Hepatocyte (in vitro differentiated cells): ENCODE measurements around the gene ZDHHC9. TPM values are rescaled to one million over a fixed set of nuclear protein-coding genes. Genes with fewer than 3 reads are reported as not detected.

ENCODE experiments used
- DNase-seq: peaks from one replicate; pipeline ENCODE4 v3.0.0-alpha.2; 2016; ENCODE audit warnings: low spot score
- H2AFZ ChIP-seq: fragments of 200-600 bp; sonication (generic); 2 replicates; pipeline ENCODE4 v1.6.0; 2016; ENCODE audit warnings: antibody characterized with exemption, mild to moderate bottlenecking
- H3K27ac ChIP-seq: fragments of 200-600 bp; sonication (generic); 2 replicates; pipeline ENCODE4 v1.5.1; 2016; ENCODE audit warnings: mild to moderate bottlenecking
- H3K27me3 ChIP-seq: fragments of 200-600 bp; sonication (generic); 2 replicates; pipeline ENCODE4 v1.6.1; 2016
- H3K36me3 ChIP-seq: fragments of 200-600 bp; sonication (generic); replicated peaks from 2 replicates; pipeline ENCODE4 v1.5.1; 2016; ENCODE audit warnings: low read depth; ENCODE audit not compliant: insufficient read depth
- H3K4me1 ChIP-seq: fragments of 200-600 bp; sonication (generic); 2 replicates; pipeline ENCODE4 v1.5.1; 2016; ENCODE audit warnings: mild to moderate bottlenecking, moderate library complexity; ENCODE audit not compliant: insufficient read depth
- H3K4me2 ChIP-seq: fragments of 200-600 bp; sonication (generic); 2 replicates; pipeline ENCODE4 v1.6.0; 2016
- H3K4me3 ChIP-seq: fragments of 200-600 bp; sonication (generic); 2 replicates; pipeline ENCODE4 v1.5.1; 2016; ENCODE audit warnings: mild to moderate bottlenecking
- H3K79me2 ChIP-seq: fragments of 200-600 bp; sonication (generic); 2 replicates; pipeline ENCODE4 v1.6.0; 2017; ENCODE audit warnings: mild to moderate bottlenecking
- H3K9me2 ChIP-seq: fragments of 200-600 bp; sonication (generic); replicated peaks from 2 replicates; pipeline ENCODE4 v1.6.0; 2017; ENCODE audit warnings: mild to moderate bottlenecking; ENCODE audit not compliant: insufficient read depth
- H3K9me3 ChIP-seq: fragments of 200-600 bp; sonication (generic); 2 replicates; pipeline ENCODE4 v1.5.1; 2016; ENCODE audit warnings: low read depth, mild to moderate bottlenecking
- H4K20me1 ChIP-seq: fragments of 200-600 bp; sonication (generic); 2 replicates; pipeline ENCODE4 v1.6.0; 2016; ENCODE audit warnings: mild to moderate bottlenecking; ENCODE audit not compliant: insufficient read depth, poor library complexity, severe bottlenecking
- EZH2 ChIP-seq: fragments of 200-600 bp; sonication (generic); IDR thresholded peaks from 2 replicates; pipeline ENCODE4 v1.6.1; 2016; ENCODE audit warnings: antibody characterized with exemption, mild to moderate bottlenecking, borderline replicate concordance
- EZH2phosphoT487 ChIP-seq: fragments of 200-600 bp; sonication (generic); IDR thresholded peaks from one replicate; pipeline ENCODE4 v1.6.1; 2018; ENCODE audit warnings: antibody characterized with exemption, mild to moderate bottlenecking, low read depth, moderate library complexity; ENCODE audit not compliant: unreplicated experiment, severe bottlenecking
- WGBS: methylation state at CpG from one replicate; pipeline ENCODE4 v1.1.6; 2016; ENCODE audit warnings: low lambda C conversion rate; ENCODE audit errors: missing lambda C conversion rate; 5-methylcytosine and 5-hydroxymethylcytosine counted together
- polyA plus RNA-seq: library from polyadenylated mRNA; unstranded; fragments of >200 nt; fragmentation: Nextera tagmentation; extraction: Ambion mirVana; gene quantifications from 2 replicates; pipeline ENCODE4 v1.2.1, GENCODE V29; 2016
- total RNA-seq: library from RNA; depleted of rRNA; stranded (reverse); fragments of >200 nt; gene quantifications from 2 replicates; pipeline ENCODE4 v1.2.3, GENCODE V29; 2014
- TF ChIP-seq, protein P1 (sequence below): fragments of 200-600 bp; sonication (generic); IDR thresholded peaks from 2 replicates; pipeline ENCODE4 v1.5.1; 2016; ENCODE audit warnings: antibody characterized with exemption, mild to moderate bottlenecking; ENCODE audit not compliant: poor library complexity

The ZDHHC9 gene
- total and polyA plus RNA-seq, 2 experiments from 2014 or later = 48.6 TPM

- Histone ChIP-seq H3K4me1 (no peaks in the 10 kb centered on the region), H3K27me3 (no peaks in the 10 kb centered on the region)
- no peak for TF ChIP-seq EZH2phosphoT487
- no peak for TF ChIP-seq EZH2
- TF ChIP-seq, protein P1, sequence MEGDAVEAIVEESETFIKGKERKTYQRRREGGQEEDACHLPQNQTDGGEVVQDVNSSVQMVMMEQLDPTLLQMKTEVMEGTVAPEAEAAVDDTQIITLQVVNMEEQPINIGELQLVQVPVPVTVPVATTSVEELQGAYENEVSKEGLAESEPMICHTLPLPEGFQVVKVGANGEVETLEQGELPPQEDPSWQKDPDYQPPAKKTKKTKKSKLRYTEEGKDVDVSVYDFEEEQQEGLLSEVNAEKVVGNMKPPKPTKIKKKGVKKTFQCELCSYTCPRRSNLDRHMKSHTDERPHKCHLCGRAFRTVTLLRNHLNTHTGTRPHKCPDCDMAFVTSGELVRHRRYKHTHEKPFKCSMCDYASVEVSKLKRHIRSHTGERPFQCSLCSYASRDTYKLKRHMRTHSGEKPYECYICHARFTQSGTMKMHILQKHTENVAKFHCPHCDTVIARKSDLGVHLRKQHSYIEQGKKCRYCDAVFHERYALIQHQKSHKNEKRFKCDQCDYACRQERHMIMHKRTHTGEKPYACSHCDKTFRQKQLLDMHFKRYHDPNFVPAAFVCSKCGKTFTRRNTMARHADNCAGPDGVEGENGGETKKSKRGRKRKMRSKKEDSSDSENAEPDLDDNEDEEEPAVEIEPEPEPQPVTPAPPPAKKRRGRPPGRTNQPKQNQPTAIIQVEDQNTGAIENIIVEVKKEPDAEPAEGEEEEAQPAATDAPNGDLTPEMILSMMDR = no peak
Observed at GRCh38 chrX:129793604-129794191, 50.0 kb downstream of the ZDHHC9 start.

DNA sequence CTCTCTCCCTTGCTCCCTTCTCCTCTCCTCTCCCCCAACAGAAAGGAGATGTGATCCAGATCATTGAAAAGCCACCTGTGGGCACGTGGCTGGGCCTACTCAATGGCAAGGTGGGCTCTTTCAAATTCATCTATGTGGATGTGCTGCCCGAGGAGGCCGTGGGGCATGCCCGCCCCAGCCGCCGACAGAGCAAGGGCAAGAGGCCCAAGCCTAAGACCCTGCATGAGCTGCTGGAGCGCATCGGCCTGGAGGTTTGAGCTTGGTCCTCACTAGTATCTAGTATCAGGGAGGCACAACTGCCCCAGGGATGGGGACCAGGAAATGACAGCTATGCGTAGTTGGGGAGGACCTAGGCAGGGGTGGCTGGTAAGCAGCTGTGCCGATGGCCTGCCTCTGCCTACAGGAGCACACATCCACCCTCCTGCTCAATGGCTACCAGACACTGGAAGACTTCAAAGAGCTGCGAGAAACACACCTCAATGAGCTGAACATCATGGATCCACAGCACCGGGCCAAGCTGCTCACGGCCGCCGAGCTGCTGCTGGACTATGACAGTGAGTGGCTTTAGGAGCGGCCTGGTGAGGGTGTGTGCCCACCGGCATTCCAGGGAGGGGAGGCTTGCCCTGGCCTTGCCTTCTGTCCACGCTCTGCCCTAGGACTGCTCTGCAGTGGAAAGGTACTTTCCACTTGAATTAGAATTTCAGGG lies 50.9 kb downstream of the ZDHHC9 start:
- Histone ChIP-seq H3K4me2 (no peak overlapping the region), H3K36me3 (no peaks in the 10 kb centered on the region)

More at GRCh38 chrX:129793604-129794191, 50.0 kb downstream of the ZDHHC9 start:
- Histone ChIP-seq H3K27ac (no peak overlapping the region), H3K9me2 (no peaks in the 10 kb centered on the region), H4K20me1 (no peaks in the 10 kb centered on the region), H3K4me2 (no peak overlapping the region), H2AFZ (no peak overlapping the region), H3K79me2 (no peaks in the 10 kb centered on the region), H3K4me3 (no peak overlapping the region), H3K36me3 (no peaks in the 10 kb centered on the region), H3K9me3 (no peaks in the 10 kb centered on the region)
- no peak for DNase-seq
- WGBS = 85% methylated on average over 20 of the region's 20 CpGs

GRCh38 chrX:129791961-129792570 lies 51.6 kb downstream of the ZDHHC9 start:
- WGBS = 91% methylated on average over 11 of the region's 11 CpGs
- H3K27me3 ChIP-seq = no peaks in the 10 kb centered on the region

More for the DNA sequence above, 50.9 kb downstream of the ZDHHC9 start:
- TF ChIP-seq, protein P1 = no peak
- H2AFZ ChIP-seq = no peak overlapping the region
- 93% methylated on average over 18 of the region's 18 CpGs for WGBS
- no peaks in the 10 kb centered on the region for H3K4me1 ChIP-seq
- no peaks in the 10 kb centered on the region for H3K27me3 ChIP-seq
- H3K27ac ChIP-seq = no peak overlapping the region
- no peaks in the 10 kb centered on the region for H3K9me3 ChIP-seq
- no peak for DNase-seq
- H4K20me1 ChIP-seq = no peaks in the 10 kb centered on the region
- H3K79me2 ChIP-seq = no peaks in the 10 kb centered on the region
- no peak overlapping the region for H3K4me3 ChIP-seq
- no peaks in the 10 kb centered on the region for H3K9me2 ChIP-seq

DNA sequence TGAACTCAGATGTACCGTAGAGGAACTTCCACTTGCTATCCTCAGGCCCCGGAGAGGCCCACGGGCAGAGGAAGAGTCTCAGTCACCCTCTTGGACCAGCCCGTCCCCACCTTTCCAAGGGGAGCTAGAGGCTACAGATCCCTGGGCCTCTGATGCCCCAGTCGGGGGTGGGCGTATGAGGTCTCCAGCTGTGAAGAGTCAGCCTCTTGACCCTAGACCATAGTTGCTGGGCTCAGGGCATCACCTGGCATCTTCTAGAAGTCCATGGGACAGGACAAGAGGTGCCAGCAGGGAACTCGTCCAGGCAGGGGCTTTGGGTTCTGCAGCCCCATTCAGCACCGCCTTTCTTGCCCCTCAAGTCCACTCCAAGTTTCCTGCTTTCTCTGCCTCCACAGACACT lies 52.4 kb downstream of the ZDHHC9 start:
- Histone ChIP-seq H3K79me2 (no peaks in the 10 kb centered on the region), H3K27me3 (no peaks in the 10 kb centered on the region), H3K4me2 (no peak overlapping the region), H4K20me1 (no peaks in the 10 kb centered on the region), H3K27ac (no peak overlapping the region), H3K9me2 (no peaks in the 10 kb centered on the region), H3K36me3 (no peaks in the 10 kb centered on the region), H3K4me1 (no peaks in the 10 kb centered on the region), H3K4me3 (no peak overlapping the region), H2AFZ (no peak overlapping the region), H3K9me3 (no peaks in the 10 kb centered on the region)
- 89% methylated on average over 8 of the region's 8 CpGs for WGBS
- TF ChIP-seq EZH2 (no peak), EZH2phosphoT487 (no peak)
- TF ChIP-seq, protein P1 = no peak
- DNase-seq = no peak

More at GRCh38 chrX:129791961-129792570, 51.6 kb downstream of the ZDHHC9 start:
- Histone ChIP-seq H3K27ac (no peak overlapping the region), H2AFZ (no peak overlapping the region), H3K9me2 (no peaks in the 10 kb centered on the region), H4K20me1 (no peaks in the 10 kb centered on the region), H3K9me3 (no peaks in the 10 kb centered on the region), H3K4me1 (no peaks in the 10 kb centered on the region), H3K4me3 (no peak overlapping the region), H3K4me2 (no peak overlapping the region), H3K79me2 (no peaks in the 10 kb centered on the region), H3K36me3 (no peaks in the 10 kb centered on the region)
- no peak for DNase-seq
- TF ChIP-seq EZH2phosphoT487 = no peak
